Measurements from ENCODE around the gene ATP5ME.

DNA sequence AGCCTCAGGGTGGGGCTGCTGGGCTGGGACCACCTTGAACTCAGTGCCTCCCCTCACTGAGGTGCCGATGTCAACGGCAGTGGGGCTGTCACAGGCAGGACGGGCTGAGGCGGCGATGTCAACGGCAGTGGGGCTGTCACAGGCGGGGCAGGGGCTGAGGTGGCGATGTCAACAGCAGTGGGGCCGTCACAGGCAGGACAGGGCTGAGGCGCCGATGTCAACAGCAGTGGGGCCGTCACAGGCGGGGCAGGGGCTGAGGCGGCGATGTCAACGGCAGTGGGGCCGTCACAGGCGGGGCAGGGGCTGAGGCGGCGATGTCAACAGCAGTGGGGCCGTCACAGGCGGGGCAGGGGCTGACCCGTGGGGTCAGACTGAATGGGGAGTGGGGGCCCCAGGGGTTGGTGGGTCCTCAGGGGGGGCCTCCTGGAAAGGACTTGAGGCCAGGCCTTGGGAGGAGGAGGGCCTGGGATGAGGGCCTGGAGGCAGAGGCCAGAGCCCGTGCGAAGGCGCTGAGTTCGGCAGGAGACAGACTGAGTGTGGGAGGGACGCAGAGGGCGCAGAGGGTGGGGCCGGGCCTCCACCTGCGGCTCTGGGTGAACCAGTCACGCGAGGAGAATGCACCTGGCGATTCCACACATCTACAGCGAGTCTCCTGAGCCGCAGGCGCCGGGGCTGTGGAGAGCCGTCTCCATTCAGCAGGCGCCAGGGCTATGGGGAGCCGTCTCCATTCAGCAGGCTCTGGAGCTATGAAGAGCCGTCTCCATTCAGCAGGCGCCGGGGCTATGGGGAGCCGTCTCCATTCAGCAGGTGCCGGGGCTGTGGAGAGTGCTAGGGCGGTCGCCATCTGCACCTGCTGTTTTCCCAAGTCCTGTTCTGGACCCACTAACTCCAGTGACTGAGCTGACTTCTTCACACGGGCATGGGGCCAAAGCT lies 22.9 kb downstream of the ATP5ME start:
- TF ChIP-seq POLR2A (IDR thresholded peaks at IDR 0.05; ENCODE audit: low read length) (no peak), GATA1 (IDR thresholded peaks at IDR 0.05; ENCODE audit: low read depth, low read length) (no peak)

Data from erythroblast (primary cell).